GM12878 (cell line): ENCODE measurements around the gene IRAK2. TPM values are rescaled to one million over a fixed set of nuclear protein-coding genes. Genes with fewer than 3 reads are reported as not detected.

Experiments
- ATAC-seq: fragments of 200-7000 bp; cut with Tn5 transposase; 3 replicates; pipeline ENCODE4 v1.9.1; 2020; ENCODE audit warnings: mild to moderate bottlenecking, moderate library complexity
- BruUV-seq: library from RNA; stranded (reverse); fragments of 400-500 nt; replicated peaks from 2 replicates; lab custom pipeline; 2021; lab: Mats Ljungman, UMichigan
- CTCF ChIA-PET: fragments of 300-600 bp; sonication (Branson Sonifier 250); formaldehyde crosslinking; extraction: SDS; loops from one replicate; lab custom pipeline; 2021; ENCODE audit warnings: inconsistent platforms; lab: Yijun Ruan, JAX
- POLR2A ChIA-PET: fragments of 350-600 bp; formaldehyde crosslinking; extraction: SDS; loops from one replicate; lab custom pipeline; 2021; ENCODE audit warnings: inconsistent platforms; lab: Charles Lee
- RAD21 ChIA-PET: fragments of 300-600 bp; sonication (Branson Sonifier 250); formaldehyde crosslinking; loops from one replicate; lab custom pipeline; 2023; ENCODE audit warnings: antibody characterized with exemption; ENCODE audit not compliant: unreplicated experiment; lab: Charles Lee
- SMC1A ChIA-PET: fragments of 300-600 bp; sonication (Branson Sonifier 250); formaldehyde crosslinking; loops from one replicate; lab custom pipeline; 2023; ENCODE audit not compliant: unreplicated experiment, uncharacterized antibody; lab: Charles Lee
- DNase-seq: peaks from one replicate; pipeline ENCODE4 v3.0.0-alpha.2; 2011; ENCODE audit warnings: low read depth, low spot score
- FAIRE-seq: peaks from 3 replicates; lab custom pipeline; 2011; peaks lifted over from hg19 to GRCh38; lab: Jason Lieb, UNC
- H2AFZ ChIP-seq: 2 replicates; pipeline ENCODE4 v1.6.0; 2011; ENCODE audit warnings: low read depth, low read length, control low read depth; ENCODE audit not compliant: control insufficient read depth
- H3K27ac ChIP-seq: 2 replicates; pipeline ENCODE4 v1.5.1; 2011; ENCODE audit warnings: control low read depth; ENCODE audit not compliant: control insufficient read depth, insufficient read depth
- H3K27me3 ChIP-seq, 2 experiments: replicated peaks in 1 of 2; 2 replicates each; pipeline versions ENCODE4 v1.6.0 to v1.6.1; 2011; ENCODE audit warnings: low read length in 1 of 2; ENCODE audit not compliant: control insufficient read depth in 2 of 2, insufficient read depth in 2 of 2
- H3K36me3 ChIP-seq, 2 experiments: 2 replicates each; pipeline ENCODE4 v1.5.1; 2011; ENCODE audit warnings: low read length in 1 of 2; ENCODE audit not compliant: control insufficient read depth in 2 of 2, insufficient read depth in 2 of 2
- H3K4me1 ChIP-seq: 2 replicates; pipeline ENCODE4 v1.6.1; 2011; ENCODE audit warnings: mild to moderate bottlenecking, low read length, moderate library complexity, mixed read lengths; ENCODE audit not compliant: control insufficient read depth, insufficient read depth
- H3K4me2 ChIP-seq: 2 replicates; pipeline ENCODE4 v1.6.0; 2011; ENCODE audit warnings: control low read depth; ENCODE audit not compliant: control insufficient read depth, insufficient read depth
- H3K4me3 ChIP-seq: fragments of 200-600 bp; sonication (generic); 2 replicates; pipeline ENCODE4 v1.5.1; 2016
- H3K79me2 ChIP-seq: 2 replicates; pipeline ENCODE4 v1.6.0; 2011; ENCODE audit warnings: low read length; ENCODE audit not compliant: control insufficient read depth, insufficient read depth
- H3K9ac ChIP-seq: 2 replicates; pipeline ENCODE4 v1.8.0; 2011; ENCODE audit warnings: low read length, control low read depth, mixed read lengths; ENCODE audit not compliant: control insufficient read depth, insufficient read depth
- H3K9me3 ChIP-seq: replicated peaks from 3 replicates; pipeline ENCODE4 v1.5.1; 2011; ENCODE audit warnings: mild to moderate bottlenecking, low read length; ENCODE audit not compliant: control insufficient read depth, insufficient read depth
- H4K20me1 ChIP-seq: 2 replicates; pipeline ENCODE4 v1.6.0; 2011; ENCODE audit not compliant: control insufficient read depth, insufficient read depth
- CHD4 ChIP-seq: fragments of 200-600 bp; sonication (generic); IDR thresholded peaks from 2 replicates; pipeline ENCODE4 v1.6.1; 2016; ENCODE audit warnings: mild to moderate bottlenecking
- GABPA ChIP-seq: IDR thresholded peaks from 2 replicates; pipeline ENCODE4 v1.6.1; 2014; ENCODE audit warnings: antibody characterized with exemption, low read depth, mild to moderate bottlenecking, inconsistent platforms
- PML ChIP-seq: IDR thresholded peaks from 2 replicates; pipeline ENCODE4 v1.6.1; 2012; ENCODE audit warnings: low read length, inconsistent platforms
- POU2F2 ChIP-seq: IDR thresholded peaks from 3 replicates; pipeline ENCODE4 v1.6.1; 2011; ENCODE audit warnings: low read depth, mild to moderate bottlenecking, low read length, borderline replicate concordance
- RBBP5 ChIP-seq: fragments of 200-600 bp; sonication (generic); conservative IDR thresholded peaks from 2 replicates; pipeline ENCODE4 v1.6.1; 2016
- SIN3A ChIP-seq: IDR thresholded peaks from 2 replicates; pipeline ENCODE4 v1.6.1; 2012; ENCODE audit warnings: low read depth, low read length, improper control_type of control experiment
- SPI1 ChIP-seq: IDR thresholded peaks from 2 replicates; pipeline ENCODE4 v1.6.1; 2011; ENCODE audit warnings: low read depth, mild to moderate bottlenecking, low read length, moderate library complexity, borderline replicate concordance; ENCODE audit not compliant: insufficient read depth
- WGBS: methylation state at CpG from one replicate; pipeline ENCODE4 v1.1.6; 2016; ENCODE audit warnings: low lambda C conversion rate; ENCODE audit not compliant: insufficient replicate concordance, insufficient coverage; ENCODE audit errors: missing lambda C conversion rate; 5-methylcytosine and 5-hydroxymethylcytosine counted together
- in situ Hi-C: fragments of 300-500 bp; cut with MboI; formaldehyde crosslinking; loops from 9 replicates; pipeline ENCODE4 v1.14.3; 2018; ENCODE audit warnings: mixed read lengths
- intact Hi-C: fragments of 100-400 bp; cut with micrococcal nuclease; formaldehyde crosslinking; loops from one replicate; pipeline ENCODE4 v1.14.2; 2022; ENCODE audit not compliant: unreplicated experiment
- polyA plus RNA-seq, 11 experiments: library from polyadenylated mRNA; depleted of rRNA in 4 of 11; unstranded in 6 of 11; stranded (reverse) in 5 of 11; fragments of >200 nt; fragmentation: Nextera tagmentation in 4 of 11; fragmentation: Illumina TruSeq in 1 of 11; extraction: Ambion mirVana in 4 of 11; extraction: Trizol in 1 of 11; gene quantifications; 1 replicate in 1 of 11; 2 replicates in 10 of 11; pipeline versions ENCODE4 v1.2.1 to v1.2.3, GENCODE V29; 2011 to 2016; ENCODE audit warnings: inconsistent platforms in 2 of 11, missing spikeins in 2 of 11, low read depth in 1 of 11
- total RNA-seq, 4 experiments: library from RNA; depleted of rRNA in 3 of 4; stranded (reverse); fragments of >200 nt in 3 of 4; fragmentation: Illumina TruSeq in 1 of 4; extraction: Trizol in 1 of 4; gene quantifications; 2 replicates each; pipeline versions ENCODE4 v1.2.1 to v1.2.3, GENCODE V29; 2013 to 2021

Gene IRAK2
- total and polyA plus RNA-seq, 10 of the 15 experiments (the other 5 are each of a cell fraction or from before 2014, with no cell fraction given): 0.48 to 5.7 (median 4.5) TPM

- peak overlapping the region; percentile 50; the same call in 1 of the 2 replicates for H3K4me2 ChIP-seq
- CTCF ChIA-PET: no interaction called here
- no peak overlapping the region for H3K9ac ChIP-seq
- FAIRE-seq (no peak), ATAC-seq (no peak), DNase-seq (no peak)
- no peaks in the 10 kb centered on the region; the same call in 2 of the 3 replicates for H3K9me3 ChIP-seq
- TF ChIP-seq POU2F2: 0 out of 3 replicates have a peak, but pooled peaks have one; percentile 23
- peak; percentile 64; the same call in 1 of the 2 replicates for TF ChIP-seq SPI1
- no peak for TF ChIP-seq CHD4
- RAD21 ChIA-PET: interaction anchor here (0.8 kb wide), 1 partner anchor 51 kb away, joined by 3 read pairs; no protein-coding TSS in a partner anchor
- peak overlapping the region; percentile 65; the same call in 1 of the 2 replicates for H3K4me3 ChIP-seq
- H3K79me2 ChIP-seq: peaks cover 57% of the 10 kb centered on the region
- POLR2A ChIA-PET: interaction anchor here (0.6 to 0.7 kb wide), 2 partner anchors 47 to 260 kb away, joined by 3 to 4 read pairs; no protein-coding TSS in a partner anchor
- H3K4me1 ChIP-seq: no peaks in the 10 kb centered on the region; the same call in 1 of the 2 replicates
- no peak overlapping the region for H2AFZ ChIP-seq
- WGBS: 71% methylated on average over 4 of the region's 4 CpGs
- peaks cover 7 to 16% of the 10 kb centered on the region in 2 experiments for H3K36me3 ChIP-seq
- SMC1A ChIA-PET: interaction anchor here (1.0 to 1.6 kb wide), 3 partner anchors 29 to 48 kb away, joined by 3 to 4 read pairs (median 3); no protein-coding TSS in a partner anchor
- no peaks in the 10 kb centered on the region; the same call in 1 of the 2 replicates for H4K20me1 ChIP-seq
- in situ Hi-C loops: no loop called here
- no peak overlapping the region for H3K27ac ChIP-seq
- intact Hi-C loops: no loop called here
- H3K27me3 ChIP-seq: no peaks in the 10 kb centered on the region
- BruUV-seq: no TSS peak
Measured at GRCh38 chr3:10145685-10146084, 19.0 kb upstream of the IRAK2 start.

GRCh38 chr3:10149226-10149625, 15.5 kb upstream of the IRAK2 start:
- BruUV-seq: no TSS peak
- H3K27me3 ChIP-seq: no peaks in the 10 kb centered on the region
- H2AFZ ChIP-seq: no peak overlapping the region
- 83% methylated on average over 8 of the region's 8 CpGs for WGBS
- H3K9ac ChIP-seq: no peak overlapping the region
- FAIRE-seq: no peak
- H3K4me3 ChIP-seq: no peak overlapping the region
- ATAC-seq: peak; percentile 33
- H3K36me3 ChIP-seq: peaks cover 7 to 18% of the 10 kb centered on the region in 2 experiments
- TF ChIP-seq GABPA: no peak
- TF ChIP-seq PML: no peak
- TF ChIP-seq RBBP5: no peak
- peak; percentile 64; the same call in 1 of the 2 replicates for TF ChIP-seq SPI1
- TF ChIP-seq SIN3A: no peak
- DNase-seq: no peak
- no peaks in the 10 kb centered on the region for H3K4me1 ChIP-seq
- CTCF ChIA-PET: interaction anchor here (0.8 to 1.0 kb wide), 2 partner anchors 75 to 173 kb away, joined by 3 read pairs; no protein-coding TSS in a partner anchor
- no peaks in the 10 kb centered on the region for H3K9me3 ChIP-seq
- SMC1A ChIA-PET: no interaction called here
- RAD21 ChIA-PET: interaction anchor here (1.6 kb wide), 1 partner anchor 16 kb away, joined by 4 read pairs; no protein-coding TSS in a partner anchor
- intact Hi-C loops: no loop called here
- in situ Hi-C loops: no loop called here
- H4K20me1 ChIP-seq: no peaks in the 10 kb centered on the region
- POLR2A ChIA-PET: interaction anchor here (0.9 kb wide), 1 partner anchor 99 kb away, joined by 4 read pairs; the partner anchor contains the start of gene TATDN2
- H3K4me2 ChIP-seq: no peak overlapping the region
- no peak overlapping the region for H3K27ac ChIP-seq
- peaks cover 30% of the 10 kb centered on the region for H3K79me2 ChIP-seq
